COLO668 (cell line): Measurements from ENCODE around the gene PSORS1C1.
"Not testable (repeated sequence)": the region's sequence is repeated elsewhere in the genome, so short reads cannot be mapped to it uniquely, and the experiment has no call there.

Experiments
- DNase-seq: peaks from one replicate; lab custom pipeline; 2025; ENCODE audit not compliant: unreplicated experiment; lab: John Stamatoyannopoulos, UW

PSORS1C1 gene

GRCh38 chr6:31114541-31114878, at the start of gene PSORS1C1:
PSORS1C1 (plus strand) TSS chr6:31114800; CDS start chr6:31129633, 14,833 bp downstream.
- no peak for DNase-seq

GRCh38 chr6:31065556-31065955, 49.0 kb upstream of the PSORS1C1 start:
- no peak for DNase-seq

GRCh38 chr6:31067028-31067427, 47.6 kb upstream of the PSORS1C1 start:
- not testable (repeated sequence) for DNase-seq

GRCh38 chr6:31067891-31068668, 46.5 kb upstream of the PSORS1C1 start:
- DNase-seq: not testable (repeated sequence)

GRCh38 chr6:31068669-31069340, 45.8 kb upstream of the PSORS1C1 start:
- peak; percentile 36 for DNase-seq

- DNase-seq: no peak
Observed at GRCh38 chr6:31070711-31071197, 43.8 kb upstream of the PSORS1C1 start.

GRCh38 chr6:31074401-31074800, 40.2 kb upstream of the PSORS1C1 start:
- no peak for DNase-seq

GRCh38 chr6:31075528-31075927, 39.1 kb upstream of the PSORS1C1 start:
- no peak for DNase-seq

GRCh38 chr6:31076611-31077010, 38.0 kb upstream of the PSORS1C1 start:
- no peak for DNase-seq

- DNase-seq: peak; percentile 33
Observed at GRCh38 chr6:31079656-31080261, 34.8 kb upstream of the PSORS1C1 start.

- no peak for DNase-seq
Observed at GRCh38 chr6:31081872-31082271, 32.7 kb upstream of the PSORS1C1 start.

GRCh38 chr6:31083742-31084354, 30.8 kb upstream of the PSORS1C1 start:
- DNase-seq: peak; percentile 8

- no peak for DNase-seq
Observed at GRCh38 chr6:31086788-31087440, 27.7 kb upstream of the PSORS1C1 start.

GRCh38 chr6:31087494-31088089, 27.0 kb upstream of the PSORS1C1 start:
- peak; percentile 68 for DNase-seq

- no peak for DNase-seq
Observed at GRCh38 chr6:31090275-31090972, 24.2 kb upstream of the PSORS1C1 start.

GRCh38 chr6:31090973-31091364, 23.6 kb upstream of the PSORS1C1 start:
- no peak for DNase-seq

GRCh38 chr6:31091680-31092079, 22.9 kb upstream of the PSORS1C1 start:
- no peak for DNase-seq

- DNase-seq: no peak
Observed at GRCh38 chr6:31092238-31092637, 22.4 kb upstream of the PSORS1C1 start.

GRCh38 chr6:31092769-31093505, 21.7 kb upstream of the PSORS1C1 start:
- no peak for DNase-seq
